Lung (tissue), 12 donors: ENCODE data around the gene CNTNAP2. TPM values are rescaled to one million over a fixed set of nuclear protein-coding genes. Genes with fewer than 3 reads are reported as not detected.

Experiments used
- ATAC-seq: fragments of 200-7000 bp; cut with Tn5 transposase; one replicate; pipeline ENCODE4 v1.9.1; 2020; ENCODE audit warnings: moderate number of reproducible peaks; ENCODE audit not compliant: insufficient read depth, low FRiP score
- DNase-seq, 3 donors: peaks; one replicate each; pipeline ENCODE4 v3.0.0-alpha.2; 2013 to 2017
- H3K27ac ChIP-seq, 2 donors: one replicate each; pipeline ENCODE4 v1.5.1; 2013; ENCODE audit warnings: mild to moderate bottlenecking in 2 of 2, moderate library complexity in 2 of 2, control low read depth in 1 of 2, inconsistent platforms in 1 of 2, low read depth in 1 of 2, low read length in 1 of 2
- H3K27me3 ChIP-seq, 3 donors: one replicate each; pipeline ENCODE4 v1.5.1; 2013; ENCODE audit warnings: low read length in 2 of 3; ENCODE audit not compliant: control insufficient read depth in 3 of 3, insufficient read depth in 3 of 3
- H3K36me3 ChIP-seq, 4 donors: one replicate each; pipeline ENCODE4 v1.5.1; 2013; ENCODE audit warnings: low read length in 4 of 4, mild to moderate bottlenecking in 1 of 4, moderate library complexity in 1 of 4; ENCODE audit not compliant: control insufficient read depth in 4 of 4, insufficient read depth in 4 of 4
- H3K4me1 ChIP-seq, 5 donors: one replicate each; pipeline ENCODE4 v1.5.1; 2013; ENCODE audit warnings: low read length in 5 of 5, mild to moderate bottlenecking in 2 of 5, moderate library complexity in 1 of 5; ENCODE audit not compliant: control insufficient read depth in 5 of 5, insufficient read depth in 5 of 5
- H3K4me3 ChIP-seq: one replicate; pipeline ENCODE4 v1.5.1; 2013; ENCODE audit warnings: mild to moderate bottlenecking, control low read depth, moderate library complexity
- H3K9ac ChIP-seq, 2 donors: one replicate each; pipeline ENCODE4 v1.5.1; 2013; ENCODE audit warnings: low read length in 2 of 2, control low read depth in 1 of 2; ENCODE audit not compliant: insufficient read depth in 1 of 2
- H3K9me3 ChIP-seq, 4 donors: one replicate each; pipeline ENCODE4 v1.5.1; 2013; ENCODE audit warnings: low read length in 3 of 4, mild to moderate bottlenecking in 1 of 4, moderate library complexity in 1 of 4; ENCODE audit not compliant: control insufficient read depth in 4 of 4, insufficient read depth in 3 of 4
- CTCF ChIP-seq: IDR thresholded peaks from 2 replicates; pipeline ENCODE4 v1.5.1; 2012; ENCODE audit warnings: mild to moderate bottlenecking; ENCODE audit errors: control extremely low read depth, extremely low read depth
- WGBS, 2 donors: extraction: QIAGEN DNeasy Blood & Tissue Kit; methylation state at CpG; one replicate each; pipeline ENCODE4 v1.1.7; 2013; 5-methylcytosine and 5-hydroxymethylcytosine counted together
- polyA plus RNA-seq, 2 donors: library from polyadenylated mRNA; stranded (reverse); fragments of 200-250 nt; gene quantifications; one replicate each; pipeline ENCODE4 v1.2.1, GENCODE V29; 2013
- total RNA-seq, 2 donors: library from RNA; depleted of rRNA in 1 of 2; stranded (reverse); fragments of >200 nt in 1 of 2; gene quantifications; one replicate each; pipeline ENCODE4 v1.2.1, GENCODE V29; 2014 to 2021
- donor health status: control.
- donor health status: control.
- donor health status: Bipolar disorder and iron deficiency.
- donor health status: healthy.
- donor health status: DM: yes; HTN: yes; CAD: no.

The CNTNAP2 gene
- total and polyA plus RNA-seq, 4 donors: 0.18 to 45.3 (median 0.52) TPM

GRCh38 chr7:147809786-147810185, 1693.2 kb downstream of the CNTNAP2 start:
- no peak for TF ChIP-seq CTCF
- no peaks in the 10 kb centered on the region for H3K27me3 ChIP-seq
- no peaks in the 10 kb centered on the region for H3K36me3 ChIP-seq
- DNase-seq: peak in 2 of 3 donors; percentile 37 to 52
- H3K4me3 ChIP-seq: no peak overlapping the region
- WGBS, 2 donors: 60 to 72% methylated on average over 3 of the region's 3 CpGs
- peaks cover 0 to 7% (median 0%) of the 10 kb centered on the region in 5 donors for H3K4me1 ChIP-seq
- H3K9ac ChIP-seq: no peak overlapping the region
- no peak overlapping the region for H3K27ac ChIP-seq
- ATAC-seq: no peak
- H3K9me3 ChIP-seq: no peaks in the 10 kb centered on the region

- Histone ChIP-seq H3K4me1 (peaks cover 0 to 7% (median 0%) of the 10 kb centered on the region in 5 donors), H3K36me3 (no peaks in the 10 kb centered on the region), H3K4me3 (no peak overlapping the region), H3K9ac (no peak overlapping the region), H3K27me3 (no peaks in the 10 kb centered on the region), H3K27ac (no peak overlapping the region), H3K9me3 (no peaks in the 10 kb centered on the region)
- no peak for TF ChIP-seq CTCF
- ATAC-seq (no peak), DNase-seq (no peak)
These were observed 1693.7 kb downstream of the CNTNAP2 start for GRCh38 chr7:147810269-147810668.

- Histone ChIP-seq H3K27me3 (no peaks in the 10 kb centered on the region), H3K36me3 (no peaks in the 10 kb centered on the region), H3K27ac (no peak overlapping the region), H3K4me1 (peaks cover 0 to 7% (median 0%) of the 10 kb centered on the region in 5 donors), H3K9ac (no peak overlapping the region), H3K4me3 (no peak overlapping the region), H3K9me3 (no peaks in the 10 kb centered on the region)
- DNase-seq (no peak), ATAC-seq (no peak)
- TF ChIP-seq CTCF: no peak
- WGBS, 2 donors: 85 to 91% methylated on average over 5 of the region's 5 CpGs
These were observed 1695.3 kb downstream of the CNTNAP2 start for GRCh38 chr7:147811923-147812322.

GRCh38 chr7:147813316-147813715, 1696.7 kb downstream of the CNTNAP2 start:
- Histone ChIP-seq H3K36me3 (no peaks in the 10 kb centered on the region), H3K4me1 (peaks cover 0 to 7% (median 0%) of the 10 kb centered on the region in 5 donors), H3K9ac (no peak overlapping the region), H3K27me3 (no peaks in the 10 kb centered on the region), H3K4me3 (no peak overlapping the region), H3K27ac (no peak overlapping the region), H3K9me3 (no peaks in the 10 kb centered on the region)
- no peak for ATAC-seq
- no peak for DNase-seq
- TF ChIP-seq CTCF: no peak
